A549 (cell line): Measurements from ENCODE around the gene CELF4. TPM values are rescaled to one million over a fixed set of nuclear protein-coding genes. Genes with fewer than 3 reads are reported as not detected.

Experiments
- ATAC-seq, 2 experiments: fragments of 200-7000 bp in 1 of 2; fragments of >200 bp in 1 of 2; cut with Nextera tagmentation in 1 of 2; cut with Tn5 transposase in 1 of 2; 3 replicates each; pipeline versions ENCODE4 v1.8.0 to v1.9.1; 2018 to 2020; ENCODE audit warnings: mild to moderate bottlenecking in 1 of 2, moderate library complexity in 1 of 2
- CTCF ChIA-PET: fragments of 300-600 bp; sonication (Branson Sonifier 250); formaldehyde crosslinking; extraction: SDS; loops from one replicate; lab custom pipeline; 2021; ENCODE audit warnings: antibody characterized with exemption, inconsistent platforms; lab: Yijun Ruan, JAX
- POLR2A ChIA-PET: fragments of 350-600 bp; formaldehyde crosslinking; extraction: SDS; loops from one replicate; lab custom pipeline; 2021; ENCODE audit warnings: antibody characterized with exemption, inconsistent platforms; lab: Yijun Ruan, JAX
- DNase-seq, 2 experiments: peaks; one replicate each; pipeline versions ENCODE4 v3.0.0 to v3.0.0-alpha.2; 2011 to 2016; ENCODE audit warnings: low read depth in 1 of 2, low spot score in 1 of 2
- FAIRE-seq: peaks from 2 replicates; lab custom pipeline; 2011; peaks lifted over from hg19 to GRCh38; lab: Jason Lieb, UNC
- H3K27ac ChIP-seq, 2 experiments: fragments of >200 bp; sonication (Bioruptor Twin); formaldehyde crosslinking; 3 replicates each; pipeline ENCODE4 v1.5.1; 2016 to 2017
- H3K4me1 ChIP-seq: fragments of >200 bp; sonication (Bioruptor Twin); formaldehyde crosslinking; 3 replicates; pipeline ENCODE4 v1.6.1; 2016
- H3K4me2 ChIP-seq: fragments of >200 bp; sonication (Bioruptor Twin); formaldehyde crosslinking; 3 replicates; pipeline ENCODE4 v1.6.1; 2016
- H3K4me3 ChIP-seq: fragments of >200 bp; sonication (Bioruptor Twin); formaldehyde crosslinking; 3 replicates; pipeline ENCODE4 v1.5.1; 2016
- H3K9me3 ChIP-seq: fragments of >200 bp; sonication (Bioruptor Twin); formaldehyde crosslinking; 3 replicates; pipeline ENCODE4 v1.6.1; 2016
- BHLHE40 ChIP-seq: IDR thresholded peaks from 2 replicates; pipeline ENCODE4 v1.6.1; 2012; ENCODE audit warnings: low read depth, low read length, inconsistent platforms
- CBX2 ChIP-seq: fragments of 200-600 bp; sonication (generic); IDR thresholded peaks from 2 replicates; pipeline ENCODE4 v1.6.1; 2016; ENCODE audit warnings: low read depth, mild to moderate bottlenecking, borderline replicate concordance
- CBX8 ChIP-seq: fragments of 200-600 bp; sonication (generic); IDR thresholded peaks from 2 replicates; pipeline ENCODE4 v1.6.1; 2016
- EHMT2 ChIP-seq: fragments of 200-600 bp; sonication (generic); IDR thresholded peaks from 2 replicates; pipeline ENCODE4 v1.6.1; 2016; ENCODE audit warnings: antibody characterized with exemption, low read depth, mild to moderate bottlenecking, moderate library complexity
- FOXS1 ChIP-seq: fragments of 250-450 bp; sonication (Bioruptor Pico); IDR thresholded peaks from 2 replicates; pipeline ENCODE4 v1.5.0; 2020; ENCODE audit warnings: mild to moderate bottlenecking, moderate library complexity
- GATA3 ChIP-seq: IDR thresholded peaks from 2 replicates; pipeline ENCODE4 v1.6.1; 2012; ENCODE audit warnings: borderline replicate concordance
- HES2 ChIP-seq: fragments of >200 bp; sonication (Bioruptor Twin); formaldehyde crosslinking; IDR thresholded peaks from 2 replicates; pipeline ENCODE4 v1.6.1; 2016
- HOXA7 ChIP-seq: fragments of 250-450 bp; sonication (Bioruptor Pico); IDR thresholded peaks from 2 replicates; pipeline ENCODE4 v1.5.0; 2020; ENCODE audit warnings: mild to moderate bottlenecking, moderate library complexity
- HOXB13 ChIP-seq: fragments of 250-450 bp; sonication (Bioruptor Pico); IDR thresholded peaks from 2 replicates; pipeline ENCODE4 v1.5.0; 2020; ENCODE audit warnings: low read depth, mild to moderate bottlenecking, moderate library complexity
- HOXB5 ChIP-seq: fragments of 250-450 bp; sonication (Bioruptor Pico); IDR thresholded peaks from 2 replicates; pipeline ENCODE4 v1.5.0; 2020; ENCODE audit warnings: mild to moderate bottlenecking, moderate library complexity
- JUNB ChIP-seq: fragments of >200 bp; sonication (Bioruptor Twin); formaldehyde crosslinking; IDR thresholded peaks from 2 replicates; pipeline ENCODE4 v1.6.1; 2016
- KDM1A ChIP-seq: fragments of 200-600 bp; sonication (generic); IDR thresholded peaks from 2 replicates; pipeline ENCODE4 v1.6.1; 2016; ENCODE audit warnings: low read depth, mild to moderate bottlenecking
- KDM5A ChIP-seq: fragments of 200-600 bp; sonication (generic); IDR thresholded peaks from 2 replicates; pipeline ENCODE4 v1.6.1; 2016; ENCODE audit warnings: antibody characterized with exemption, mild to moderate bottlenecking
- MAFK ChIP-seq: fragments of 450-650 bp; IDR thresholded peaks from 2 replicates; pipeline ENCODE4 v1.6.1; 2014; ENCODE audit not compliant: partially characterized antibody
- NPAS2 ChIP-seq: fragments of 250-450 bp; sonication (Bioruptor Pico); IDR thresholded peaks from 2 replicates; pipeline ENCODE4 v1.8.0; 2022; ENCODE audit warnings: mild to moderate bottlenecking, moderate library complexity, borderline replicate concordance
- NR3C1 ChIP-seq: fragments of >200 bp; sonication (Bioruptor Twin); formaldehyde crosslinking; IDR thresholded peaks from 3 replicates; pipeline ENCODE4 v1.6.1; 2017
- PBX3 ChIP-seq: IDR thresholded peaks from 2 replicates; pipeline ENCODE4 v1.6.1; 2012
- POLR2A ChIP-seq: IDR thresholded peaks from 2 replicates; pipeline ENCODE4 v1.6.1; 2012; ENCODE audit warnings: mild to moderate bottlenecking, low read length
- POLR2AphosphoS2 ChIP-seq: conservative IDR thresholded peaks from 2 replicates; pipeline ENCODE4 v1.6.1; 2012; ENCODE audit warnings: low read length, improper control_type of control experiment, inconsistent platforms
- RAD21 ChIP-seq, 2 experiments: fragments of >200 bp in 1 of 2; sonication (Bioruptor Twin) in 1 of 2; formaldehyde crosslinking in 1 of 2; IDR thresholded peaks in 1 of 2; conservative IDR thresholded peaks in 1 of 2; 2 replicates in 1 of 2; 3 replicates in 1 of 2; pipeline ENCODE4 v1.6.1; 2012 to 2018; ENCODE audit warnings: inconsistent platforms in 1 of 2
- RARB ChIP-seq: fragments of 250-450 bp; sonication (Bioruptor Pico); IDR thresholded peaks from 2 replicates; pipeline ENCODE4 v1.8.0; 2021; ENCODE audit warnings: mild to moderate bottlenecking, moderate library complexity
- RNF2 ChIP-seq: fragments of 200-600 bp; sonication (generic); IDR thresholded peaks from 2 replicates; pipeline ENCODE4 v1.6.1; 2016; ENCODE audit warnings: low read depth, mild to moderate bottlenecking, antibody characterized with exemption, moderate library complexity, borderline replicate concordance
- SMC3 ChIP-seq: fragments of >200 bp; sonication (Bioruptor Twin); formaldehyde crosslinking; IDR thresholded peaks from 3 replicates; pipeline ENCODE4 v1.6.1; 2018; ENCODE audit warnings: inconsistent platforms
- TFCP2L1 ChIP-seq: fragments of 250-450 bp; sonication (Bioruptor Pico); IDR thresholded peaks from 2 replicates; pipeline ENCODE4 v1.5.0; 2021; ENCODE audit warnings: mild to moderate bottlenecking
- WGBS: methylation state at CpG from one replicate; pipeline ENCODE4 v1.1.6; 2017; ENCODE audit errors: missing lambda C conversion rate; 5-methylcytosine and 5-hydroxymethylcytosine counted together
- polyA plus RNA-seq, 4 experiments: library from polyadenylated mRNA; depleted of rRNA in 3 of 4; stranded (reverse); fragments of >200 nt; fragmentation: RNase III in 1 of 4; extraction: RNeasy Plus Mini Kit Qiagen cat#74134 plus additional on column Dnase treatment in 1 of 4; gene quantifications; 2 replicates in 3 of 4; 3 replicates in 1 of 4; pipeline ENCODE4 v1.2.3, GENCODE V29; 2011 to 2017
- TF ChIP-seq, protein P1 (sequence below): IDR thresholded peaks from 2 replicates; pipeline ENCODE4 v1.6.1; 2012; ENCODE audit warnings: low read depth, borderline replicate concordance
- TF ChIP-seq, protein P2 (sequence below): fragments of 200-600 bp; sonication (generic); IDR thresholded peaks from 2 replicates; pipeline ENCODE4 v1.6.1; 2016; ENCODE audit warnings: antibody characterized with exemption, mild to moderate bottlenecking, moderate library complexity

The CELF4 gene
- polyA plus RNA-seq, 2 of the 4 experiments (the other 2 are of a cell fraction) = 0.08 TPM; not detected in 1

- FAIRE-seq = no peak
- DNase-seq = no peak
- H3K4me2 ChIP-seq = no peak overlapping the region
- ChIA-PET POLR2A (no interaction called here), CTCF (no interaction called here)
- 33% methylated on average over 4 of the region's 5 CpGs for WGBS
- no peak overlapping the region for H3K4me3 ChIP-seq
- H3K27ac ChIP-seq = no peak overlapping the region
- H3K4me1 ChIP-seq = no peaks in the 10 kb centered on the region
- TF ChIP-seq CBX8 (no peak), BHLHE40 (no peak), HOXB5 (CRISPR knock-in tag) (no peak), HOXB13 (no peak), GATA3 (no peak), NPAS2 (CRISPR knock-in tag) (no peak)
- H3K9me3 ChIP-seq = no peaks in the 10 kb centered on the region
- ATAC-seq = no peak
Measured at GRCh38 chr18:37259711-37260110, 305.9 kb downstream of the CELF4 start.

- Histone ChIP-seq H3K4me1 (no peaks in the 10 kb centered on the region), H3K4me3 (no peak overlapping the region), H3K27ac (no peak overlapping the region), H3K9me3 (no peaks in the 10 kb centered on the region), H3K4me2 (no peak overlapping the region)
- ChIA-PET POLR2A (no interaction called here), CTCF (no interaction called here)
- FAIRE-seq (no peak), DNase-seq (no peak), ATAC-seq (no peak)
- TF ChIP-seq RNF2 (no peak), NR3C1 (no peak), TFCP2L1 (CRISPR knock-in tag) (no peak), RAD21 (conservative IDR thresholded peaks at IDR 0.05 in 1 of 2, IDR thresholded peaks at IDR 0.05 in 1 of 2) (no peak), GATA3 (no peak), POLR2A (no peak), CBX8 (no peak), PBX3 (no peak), KDM1A (no peak)
- TF ChIP-seq, protein P1, sequence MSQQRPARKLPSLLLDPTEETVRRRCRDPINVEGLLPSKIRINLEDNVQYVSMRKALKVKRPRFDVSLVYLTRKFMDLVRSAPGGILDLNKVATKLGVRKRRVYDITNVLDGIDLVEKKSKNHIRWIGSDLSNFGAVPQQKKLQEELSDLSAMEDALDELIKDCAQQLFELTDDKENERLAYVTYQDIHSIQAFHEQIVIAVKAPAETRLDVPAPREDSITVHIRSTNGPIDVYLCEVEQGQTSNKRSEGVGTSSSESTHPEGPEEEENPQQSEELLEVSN = no peak
- 50% methylated on average over 10 of the region's 11 CpGs for WGBS
Measured at GRCh38 chr18:37258819-37259218, 306.8 kb downstream of the CELF4 start.

- no peak overlapping the region for H3K4me2 ChIP-seq
- TF ChIP-seq HOXB13 (no peak), JUNB (no peak), KDM5A (no peak), CBX2 (no peak), RARB (CRISPR knock-in tag) (no peak), FOXS1 (CRISPR knock-in tag) (no peak), HES2 (no peak), SMC3 (no peak), HOXA7 (CRISPR knock-in tag) (no peak), POLR2AphosphoS2 (no peak), EHMT2 (no peak), GATA3 (no peak), MAFK (no peak)
- TF ChIP-seq, protein P1 = no peak
- TF ChIP-seq, protein P2, sequence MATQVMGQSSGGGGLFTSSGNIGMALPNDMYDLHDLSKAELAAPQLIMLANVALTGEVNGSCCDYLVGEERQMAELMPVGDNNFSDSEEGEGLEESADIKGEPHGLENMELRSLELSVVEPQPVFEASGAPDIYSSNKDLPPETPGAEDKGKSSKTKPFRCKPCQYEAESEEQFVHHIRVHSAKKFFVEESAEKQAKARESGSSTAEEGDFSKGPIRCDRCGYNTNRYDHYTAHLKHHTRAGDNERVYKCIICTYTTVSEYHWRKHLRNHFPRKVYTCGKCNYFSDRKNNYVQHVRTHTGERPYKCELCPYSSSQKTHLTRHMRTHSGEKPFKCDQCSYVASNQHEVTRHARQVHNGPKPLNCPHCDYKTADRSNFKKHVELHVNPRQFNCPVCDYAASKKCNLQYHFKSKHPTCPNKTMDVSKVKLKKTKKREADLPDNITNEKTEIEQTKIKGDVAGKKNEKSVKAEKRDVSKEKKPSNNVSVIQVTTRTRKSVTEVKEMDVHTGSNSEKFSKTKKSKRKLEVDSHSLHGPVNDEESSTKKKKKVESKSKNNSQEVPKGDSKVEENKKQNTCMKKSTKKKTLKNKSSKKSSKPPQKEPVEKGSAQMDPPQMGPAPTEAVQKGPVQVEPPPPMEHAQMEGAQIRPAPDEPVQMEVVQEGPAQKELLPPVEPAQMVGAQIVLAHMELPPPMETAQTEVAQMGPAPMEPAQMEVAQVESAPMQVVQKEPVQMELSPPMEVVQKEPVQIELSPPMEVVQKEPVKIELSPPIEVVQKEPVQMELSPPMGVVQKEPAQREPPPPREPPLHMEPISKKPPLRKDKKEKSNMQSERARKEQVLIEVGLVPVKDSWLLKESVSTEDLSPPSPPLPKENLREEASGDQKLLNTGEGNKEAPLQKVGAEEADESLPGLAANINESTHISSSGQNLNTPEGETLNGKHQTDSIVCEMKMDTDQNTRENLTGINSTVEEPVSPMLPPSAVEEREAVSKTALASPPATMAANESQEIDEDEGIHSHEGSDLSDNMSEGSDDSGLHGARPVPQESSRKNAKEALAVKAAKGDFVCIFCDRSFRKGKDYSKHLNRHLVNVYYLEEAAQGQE = no peak
- TF ChIP-seq, all 56 proteins: peak for 0
- WGBS = 40% methylated on average over 6 of the region's 9 CpGs
- no peak for ATAC-seq
- Histone ChIP-seq H3K27ac (no peak overlapping the region), H3K4me1 (no peaks in the 10 kb centered on the region), H3K9me3 (no peaks in the 10 kb centered on the region), H3K4me3 (no peak overlapping the region)
- ChIA-PET CTCF (no interaction called here), POLR2A (no interaction called here)
- FAIRE-seq = no peak
- no peak for DNase-seq
Measured at GRCh38 chr18:37258131-37258530, 307.5 kb downstream of the CELF4 start.
